HUES64 (cell line): ENCODE data around the gene SCAF8.
A peak's percentile ranks its signal among the peaks of the same experiment; 100 is the strongest.

Experiments used
- H3K27ac ChIP-seq: 2 replicates; pipeline ENCODE4 v1.7.0; 2013; ENCODE audit warnings: low read depth, low read length, inconsistent platforms
- H3K27me3 ChIP-seq: 2 replicates; pipeline ENCODE4 v1.6.1; 2013; ENCODE audit warnings: mild to moderate bottlenecking, low read length; ENCODE audit not compliant: insufficient read depth
- H3K36me3 ChIP-seq: 2 replicates; pipeline ENCODE4 v1.6.1; 2013; ENCODE audit warnings: mild to moderate bottlenecking, low read length; ENCODE audit not compliant: insufficient read depth
- H3K4me1 ChIP-seq: 2 replicates; pipeline ENCODE4 v1.6.1; 2013; ENCODE audit warnings: mild to moderate bottlenecking, low read length, moderate library complexity; ENCODE audit not compliant: insufficient read depth
- H3K4me3 ChIP-seq: 2 replicates; pipeline ENCODE4 v1.5.1; 2013; ENCODE audit warnings: mild to moderate bottlenecking, low read length, moderate library complexity
- H3K9ac ChIP-seq: 2 replicates; pipeline ENCODE4 v1.6.1; 2013; ENCODE audit warnings: mild to moderate bottlenecking, low read depth, low read length
- H3K9me3 ChIP-seq: 2 replicates; pipeline ENCODE4 v1.6.1; 2013; ENCODE audit warnings: low read depth, low read length; ENCODE audit not compliant: insufficient read depth
- WGBS: fragments of 150-250, 120-280 bp; methylation state at CpG from one replicate; pipeline ENCODE4 v1.1.7; 2013; ENCODE audit warnings: missing lambda C conversion rate; 5-methylcytosine and 5-hydroxymethylcytosine counted together

SCAF8 gene

GRCh38 chr6:154873546-154873945 lies 140.3 kb downstream of the SCAF8 start:
- Histone ChIP-seq H3K27ac (no peak overlapping the region), H3K4me1 (peaks cover 46% of the 10 kb centered on the region), H3K4me3 (no peak overlapping the region), H3K27me3 (no peaks in the 10 kb centered on the region), H3K36me3 (no peaks in the 10 kb centered on the region), H3K9ac (no peak overlapping the region), H3K9me3 (no peaks in the 10 kb centered on the region)
- 97% methylated on average over 4 of the region's 4 CpGs for WGBS

- Histone ChIP-seq H3K9ac (peak overlapping the region; percentile 7; the same call in 1 of the 2 replicates), H3K27me3 (no peaks in the 10 kb centered on the region), H3K27ac (peak overlapping the region; percentile 34; the same call in 1 of the 2 replicates), H3K4me1 (peaks cover 54% of the 10 kb centered on the region), H3K36me3 (no peaks in the 10 kb centered on the region), H3K4me3 (no peak overlapping the region), H3K9me3 (no peaks in the 10 kb centered on the region)
- WGBS, result 57% methylated on average over 10 of the region's 10 CpGs
Observed at GRCh38 chr6:154874773-154875592, 141.8 kb downstream of the SCAF8 start.

- 79% methylated on average over 2 of the region's 3 CpGs for WGBS
- Histone ChIP-seq H3K9ac (no peak overlapping the region), H3K36me3 (no peaks in the 10 kb centered on the region)
Observed at GRCh38 chr6:154876486-154877280, 143.5 kb downstream of the SCAF8 start.

GRCh38 chr6:154878871-154879491 lies 145.8 kb downstream of the SCAF8 start:
- 96% methylated on average over 6 of the region's 6 CpGs for WGBS
- no peaks in the 10 kb centered on the region for H3K36me3 ChIP-seq
- H3K27me3 ChIP-seq, result no peaks in the 10 kb centered on the region
- H3K9ac ChIP-seq, result no peak overlapping the region
- no peaks in the 10 kb centered on the region for H3K9me3 ChIP-seq
- peak overlapping the region; percentile 63; the same call in 1 of the 2 replicates for H3K27ac ChIP-seq
- peaks cover 44% of the 10 kb centered on the region for H3K4me1 ChIP-seq
- no peak overlapping the region for H3K4me3 ChIP-seq

More at GRCh38 chr6:154876486-154877280, 143.5 kb downstream of the SCAF8 start:
- H3K4me3 ChIP-seq, result no peak overlapping the region
- peaks cover 54% of the 10 kb centered on the region for H3K4me1 ChIP-seq
- H3K27me3 ChIP-seq, result no peaks in the 10 kb centered on the region
- no peaks in the 10 kb centered on the region for H3K9me3 ChIP-seq
- H3K27ac ChIP-seq, result no peak overlapping the region

DNA sequence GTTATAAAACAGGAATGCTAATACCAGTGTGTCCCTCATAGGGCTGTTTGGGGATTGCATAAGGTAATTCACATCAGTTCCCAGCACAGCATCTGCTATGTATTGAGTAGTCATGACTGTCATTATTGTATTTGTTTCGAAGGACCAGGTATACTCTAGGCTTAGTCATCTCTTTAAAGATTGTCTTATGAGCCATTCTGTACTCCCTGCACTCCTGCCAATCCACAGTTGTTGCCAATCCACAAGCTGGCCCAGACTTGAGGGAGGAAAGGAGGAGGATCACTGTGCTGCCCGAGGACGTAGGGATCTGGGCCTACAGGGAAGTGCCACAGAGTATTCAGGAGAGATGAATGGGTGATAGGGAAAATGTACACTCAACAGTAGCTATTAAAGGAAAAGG lies 148.9 kb downstream of the SCAF8 start:
- Histone ChIP-seq H3K9ac (no peak overlapping the region), H3K4me3 (no peak overlapping the region), H3K9me3 (no peaks in the 10 kb centered on the region), H3K36me3 (no peaks in the 10 kb centered on the region), H3K4me1 (peaks cover 23% of the 10 kb centered on the region), H3K27ac (no peak overlapping the region), H3K27me3 (no peaks in the 10 kb centered on the region)
- WGBS, result 95% methylated on average over 3 of the region's 3 CpGs
